Stimulated activated CD4-positive, alpha-beta T cell treated with anti-CD3 and anti-CD28 coated beads, TNF-alpha, amount 100 ng/mL, for 24 hours (primary cell): ENCODE data around the gene CLDN25.
"Not testable (repeated sequence)": the region's sequence is repeated elsewhere in the genome, so short reads cannot be mapped to it uniquely, and the experiment has no call there.

Experiments
- DNase-seq, 3 experiments: peaks; one replicate each; pipeline ENCODE4 v3.0.0-alpha.2; 2020; ENCODE audit warnings: low read depth in 3 of 3

The CLDN25 gene

GRCh38 chr11:113779496-113779895 lies at the start of gene CLDN25:
TSS of gene CLDN25 (plus strand) at chr11:113779796. CDS start at chr11:113779796, 0 bp downstream.
- no peak for DNase-seq

DNA sequence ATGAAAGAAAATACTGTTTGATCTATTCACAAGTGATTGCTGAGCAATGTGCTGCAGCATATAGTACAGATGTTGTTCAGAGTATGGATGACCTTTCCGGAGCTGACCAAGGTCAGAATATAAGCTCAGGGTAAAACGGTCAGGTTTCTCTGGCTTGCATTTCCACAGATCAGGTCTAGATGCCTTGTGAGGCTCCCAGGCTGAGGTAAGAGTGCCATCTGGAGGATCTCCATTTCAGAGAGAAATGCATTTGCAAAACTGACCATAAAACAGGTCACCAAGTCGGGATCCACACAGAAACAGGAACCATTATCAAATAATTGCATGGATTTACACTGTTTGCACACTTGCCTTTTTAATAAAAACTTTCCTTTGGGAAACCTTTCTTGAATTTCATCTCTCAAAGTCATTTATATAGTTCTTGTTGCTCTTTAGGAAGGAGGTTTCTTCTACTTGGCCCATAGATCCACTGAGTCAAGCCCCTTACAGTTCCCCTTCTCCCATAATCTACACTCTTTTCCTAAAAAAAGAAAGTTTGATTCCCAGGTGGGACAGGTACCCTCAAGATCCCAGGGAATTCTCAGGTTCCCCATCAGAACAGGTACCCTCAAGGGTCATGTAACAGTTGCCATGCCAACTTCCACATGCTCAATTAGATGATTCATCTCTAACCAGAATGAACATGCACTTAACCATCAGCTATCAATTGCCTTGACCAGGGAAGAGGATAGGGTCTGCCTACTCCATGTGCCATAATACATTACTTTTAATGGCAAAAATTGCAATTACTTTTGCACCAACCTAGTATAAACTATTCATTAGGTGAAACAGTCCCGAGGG lies 48.5 kb upstream of the CLDN25 start:
- no peak for DNase-seq

GRCh38 chr11:113732092-113732491 lies 47.5 kb upstream of the CLDN25 start:
- no peak for DNase-seq

DNA sequence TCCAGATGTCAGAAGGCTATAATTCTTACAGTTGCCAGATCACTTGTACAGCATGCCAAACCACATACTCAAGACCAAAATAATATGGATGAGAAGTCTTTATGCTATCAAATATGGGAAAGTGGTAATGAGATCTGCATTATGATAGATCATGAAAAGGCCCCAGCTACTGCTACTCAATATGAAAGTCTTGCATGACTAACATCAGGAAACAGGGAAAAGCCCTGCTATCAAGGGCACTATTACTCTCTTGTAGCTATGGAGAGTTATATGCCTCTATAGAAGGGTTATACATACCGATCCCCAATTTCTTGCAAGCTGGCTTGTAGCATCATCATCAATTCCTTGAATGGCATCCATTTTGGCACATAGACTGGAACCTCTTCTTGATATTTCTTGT lies 43.3 kb upstream of the CLDN25 start:
- DNase-seq: no peak

DNA sequence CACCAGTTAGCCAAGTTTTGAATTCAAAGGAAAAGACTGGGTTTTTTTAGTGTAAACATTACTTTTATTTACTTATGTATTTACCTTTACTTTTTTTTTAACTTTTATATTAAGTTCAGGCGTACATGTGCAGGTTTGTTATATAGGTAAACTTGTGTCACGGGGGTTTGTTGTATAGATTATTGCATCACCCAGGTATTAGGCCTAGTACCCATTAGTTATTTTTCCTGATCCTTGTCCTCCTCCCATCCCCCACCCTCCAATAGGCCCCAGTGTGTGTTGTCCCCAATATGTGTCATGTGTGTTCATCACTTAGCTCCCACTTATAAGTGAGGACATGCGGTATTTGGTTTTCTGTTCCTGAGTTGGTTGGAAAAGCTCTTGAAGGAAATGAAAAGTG lies 26.7 kb upstream of the CLDN25 start:
- DNase-seq: no peak

- DNase-seq: no peak
Observed at GRCh38 chr11:113760241-113760640, 19.4 kb upstream of the CLDN25 start.

DNA sequence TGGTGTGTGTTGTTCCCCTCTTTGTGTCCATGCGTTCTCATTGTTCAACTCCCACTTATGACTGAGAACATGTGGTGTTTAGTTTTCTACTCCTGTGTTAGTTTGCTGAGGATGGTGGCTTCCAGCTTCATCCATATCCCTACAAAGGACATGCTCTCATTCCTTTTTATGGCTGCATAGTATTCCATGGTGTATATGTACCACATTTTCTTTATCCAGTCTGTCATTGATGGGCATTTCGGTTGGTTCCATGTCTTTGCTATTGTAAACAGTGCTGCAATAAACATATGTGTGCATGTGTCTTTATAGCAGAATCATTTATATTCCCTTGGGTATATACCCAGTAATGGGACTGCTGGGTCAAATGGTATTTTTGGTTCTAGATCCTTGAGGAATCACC lies 16.6 kb upstream of the CLDN25 start:
- not testable (repeated sequence) for DNase-seq

DNA sequence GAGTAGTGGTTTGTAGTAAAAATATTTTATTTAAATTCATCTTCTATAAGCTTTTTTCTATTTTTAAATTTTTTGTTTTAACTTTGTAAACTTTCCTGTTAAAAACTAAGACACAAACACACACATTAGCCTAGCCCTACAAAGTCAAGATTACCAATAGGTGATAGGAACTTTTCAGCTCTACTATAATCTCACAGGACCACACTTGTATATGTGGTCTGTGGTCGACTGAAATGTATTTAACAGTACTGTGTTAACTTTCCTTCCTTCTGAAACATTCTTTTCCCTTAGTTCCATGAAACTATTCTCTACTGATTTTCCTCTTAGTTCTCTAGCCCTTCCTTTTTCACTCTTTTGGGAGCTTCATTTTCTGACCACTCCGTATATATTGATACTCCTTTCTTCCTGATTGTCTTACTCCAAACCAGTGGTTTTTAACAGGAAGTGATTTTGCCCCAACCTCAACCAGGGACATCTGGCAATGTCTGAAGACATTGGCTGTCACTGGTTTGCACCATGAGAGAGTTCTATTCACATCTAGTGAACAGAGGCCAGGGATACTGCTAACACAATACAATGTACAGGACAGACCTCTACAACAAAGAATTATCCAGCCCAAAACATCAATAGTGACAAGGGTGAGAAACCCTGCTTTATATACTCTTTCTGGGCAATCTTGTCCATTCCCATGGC lies 14.9 kb upstream of the CLDN25 start:
- no peak for DNase-seq

DNA sequence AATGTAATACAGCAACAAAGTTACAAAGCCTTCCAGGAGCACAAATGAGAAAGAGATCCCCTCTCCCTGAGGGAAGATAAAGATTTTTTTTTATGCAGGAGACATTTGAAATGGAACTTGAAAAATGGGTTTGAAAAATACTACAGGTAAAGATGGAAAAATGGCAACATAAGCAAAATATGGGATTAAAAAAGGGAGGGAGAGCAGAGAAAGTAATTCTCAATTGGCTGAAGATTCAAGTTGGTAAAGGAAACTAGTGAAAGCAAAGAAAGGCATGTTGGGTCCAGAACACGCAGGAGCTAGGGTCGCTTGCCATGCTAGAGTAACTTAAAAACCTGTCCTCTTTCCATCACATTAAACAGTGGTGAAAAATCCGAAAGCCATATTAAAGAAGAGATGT lies 7.6 kb upstream of the CLDN25 start:
- no peak for DNase-seq

DNA sequence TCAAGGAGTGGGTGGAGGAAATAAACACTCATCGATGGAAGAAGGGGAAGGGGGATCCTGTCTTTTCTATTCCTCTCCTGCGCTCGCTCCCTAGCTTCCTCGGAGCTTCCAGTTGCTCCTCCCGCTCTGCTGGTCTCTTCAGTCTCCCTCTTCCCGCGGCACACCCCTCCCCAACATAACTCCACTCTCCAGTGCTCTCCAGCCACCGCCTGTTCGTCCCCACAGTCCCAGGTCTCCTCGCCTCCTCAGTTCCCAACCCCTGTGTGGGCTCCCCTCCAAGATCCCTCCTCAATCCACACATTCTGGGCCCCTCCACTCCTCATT lies 6.5 kb upstream of the CLDN25 start:
- DNase-seq: no peak

DNA sequence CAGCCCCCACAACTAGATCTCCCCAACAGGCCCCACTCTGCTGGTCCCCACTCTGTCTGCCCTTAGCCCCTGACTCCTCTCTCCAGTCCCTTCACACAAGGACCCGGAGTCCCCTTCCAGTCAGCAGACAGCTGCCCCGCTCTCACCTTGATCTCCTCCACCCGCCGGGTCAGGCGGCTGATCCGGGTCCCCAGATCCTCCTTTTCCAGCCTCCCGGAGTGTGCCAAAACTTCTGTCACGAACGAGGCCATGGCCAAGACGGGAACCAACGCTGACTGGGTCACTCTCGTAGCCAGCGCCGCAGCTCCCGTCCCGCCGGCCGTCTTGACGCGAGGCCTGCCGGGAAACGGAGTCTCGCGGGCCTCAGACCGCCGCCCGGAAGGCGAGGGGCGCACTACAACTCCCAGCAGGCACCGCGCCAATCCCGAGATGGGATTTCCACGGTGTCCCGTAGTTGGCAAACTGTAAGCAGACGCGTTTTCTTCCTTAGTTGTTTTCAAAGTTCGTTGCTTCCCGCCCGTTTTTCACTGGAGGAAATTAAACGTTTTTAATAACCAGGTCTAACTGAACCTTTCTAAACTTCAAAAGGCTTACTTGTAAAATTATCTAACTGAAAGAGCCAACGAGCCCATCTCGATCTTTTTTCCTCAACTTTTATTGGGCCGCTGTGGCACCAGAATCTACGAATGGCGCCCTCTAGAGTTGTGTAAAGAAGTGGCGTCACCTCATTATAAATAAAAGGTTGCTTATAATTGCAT lies 6.0 kb upstream of the CLDN25 start, which contains the start of gene ZW10:
Gene ZW10, minus strand, starts transcription at position 277 of the 758 bp plus-strand sequence. Its CDS starts 26 bp downstream, at position 251.
- DNase-seq: peak; percentile 81 to 92 (median 86)

- no peak for DNase-seq
Observed at GRCh38 chr11:113774174-113774503, 5.5 kb upstream of the CLDN25 start.

DNA sequence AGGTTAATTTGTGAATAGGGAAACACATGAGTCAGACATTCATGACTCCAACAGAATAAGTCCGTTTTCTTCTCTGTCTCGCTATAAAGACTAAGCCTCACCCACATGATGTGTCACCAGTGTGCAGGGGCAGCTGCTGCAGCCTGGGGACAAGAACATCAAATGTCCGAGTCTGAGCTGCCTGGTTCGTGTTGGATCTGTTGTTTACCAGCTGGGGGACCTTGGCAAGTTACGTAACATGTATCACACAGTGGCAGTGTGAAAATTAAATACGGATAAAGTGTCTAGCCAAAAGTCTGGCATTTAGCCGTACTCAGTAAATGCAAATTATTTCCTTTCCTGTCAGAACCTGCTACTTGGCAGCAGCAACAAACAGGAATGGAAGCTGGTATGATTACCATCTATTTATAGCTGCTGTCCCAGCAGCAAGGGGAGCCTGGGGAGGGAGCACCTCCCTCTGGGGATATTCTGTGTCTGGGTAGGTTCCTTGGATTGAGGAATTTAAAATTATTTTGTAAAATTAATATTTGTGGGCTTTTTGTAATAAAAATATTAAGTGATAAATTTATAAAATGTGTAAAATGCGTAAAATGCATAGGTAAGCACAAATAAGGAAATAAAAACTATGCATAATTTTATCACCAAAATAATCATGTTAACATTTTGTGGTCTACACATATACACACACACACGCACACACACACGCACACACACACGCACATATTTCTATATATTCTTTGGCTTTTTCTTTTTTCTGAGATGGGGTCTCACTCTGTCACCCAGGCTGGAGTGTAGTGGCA lies 1.3 kb upstream of the CLDN25 start:
- no peak for DNase-seq

DNA sequence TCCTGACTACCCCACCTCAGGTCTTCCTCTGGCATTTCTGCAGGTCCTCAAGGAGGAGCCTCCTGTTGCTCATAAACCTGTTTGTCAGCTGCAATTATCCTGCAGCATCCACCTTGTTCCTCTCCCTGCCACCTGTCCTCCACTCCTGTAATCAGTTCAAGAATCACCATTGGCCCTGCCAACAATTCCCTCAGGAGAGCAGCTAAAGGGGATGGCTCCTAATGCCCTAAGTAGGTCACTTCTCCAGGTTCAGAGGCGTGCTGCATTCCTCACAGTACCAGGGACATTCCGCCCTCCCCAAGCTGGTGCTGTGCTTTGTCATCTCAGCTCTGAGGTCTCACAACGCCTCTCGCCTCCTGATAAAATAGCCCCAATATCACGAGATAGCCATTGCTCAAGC lies 2.1 kb downstream of the CLDN25 start:
- DNase-seq: no peak

DNA sequence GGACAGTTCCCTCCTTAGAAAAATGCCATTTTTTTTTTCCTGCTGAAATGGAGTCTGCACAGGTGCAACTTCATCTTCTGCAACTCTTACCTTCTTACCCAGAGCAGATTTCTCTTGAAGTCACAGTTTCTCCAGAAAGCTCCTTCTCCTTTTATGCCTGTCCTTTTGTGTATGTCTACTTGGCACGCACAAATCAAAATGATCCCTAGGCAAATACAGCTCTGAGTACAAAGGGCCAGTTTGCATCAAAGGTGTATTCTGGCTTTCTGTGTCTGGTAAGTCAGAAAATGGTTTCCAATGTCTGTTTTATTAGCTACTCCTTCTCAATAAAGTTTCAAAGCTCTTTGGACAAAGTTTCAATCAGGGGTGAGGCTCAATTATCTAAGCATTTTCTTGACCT lies 2.5 kb downstream of the CLDN25 start:
- no peak for DNase-seq

DNA sequence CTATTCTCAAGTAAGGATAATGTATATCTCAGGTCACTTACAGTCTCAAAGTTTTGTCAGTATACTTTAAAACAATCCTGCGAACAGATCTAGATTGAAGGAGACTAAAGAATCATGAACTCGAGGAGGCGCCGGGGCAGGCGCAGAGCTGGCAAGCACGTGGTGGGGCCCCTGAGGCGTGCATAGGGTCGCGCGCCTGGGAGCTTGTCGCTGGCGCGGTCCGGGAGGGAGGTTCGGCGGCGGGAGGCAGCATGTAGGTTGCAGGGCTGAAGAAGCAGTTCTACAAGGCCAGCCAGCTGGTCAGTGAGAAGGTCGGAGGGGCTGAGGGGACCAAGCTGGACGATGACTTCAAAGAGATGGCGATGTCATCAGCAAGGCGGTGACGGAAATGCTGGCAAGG lies 9.4 kb downstream of the CLDN25 start:
- not testable (repeated sequence) for DNase-seq

GRCh38 chr11:113789675-113790320 lies 10.2 kb downstream of the CLDN25 start:
- DNase-seq: peak in 1 of 3 experiments; percentile 1

DNA sequence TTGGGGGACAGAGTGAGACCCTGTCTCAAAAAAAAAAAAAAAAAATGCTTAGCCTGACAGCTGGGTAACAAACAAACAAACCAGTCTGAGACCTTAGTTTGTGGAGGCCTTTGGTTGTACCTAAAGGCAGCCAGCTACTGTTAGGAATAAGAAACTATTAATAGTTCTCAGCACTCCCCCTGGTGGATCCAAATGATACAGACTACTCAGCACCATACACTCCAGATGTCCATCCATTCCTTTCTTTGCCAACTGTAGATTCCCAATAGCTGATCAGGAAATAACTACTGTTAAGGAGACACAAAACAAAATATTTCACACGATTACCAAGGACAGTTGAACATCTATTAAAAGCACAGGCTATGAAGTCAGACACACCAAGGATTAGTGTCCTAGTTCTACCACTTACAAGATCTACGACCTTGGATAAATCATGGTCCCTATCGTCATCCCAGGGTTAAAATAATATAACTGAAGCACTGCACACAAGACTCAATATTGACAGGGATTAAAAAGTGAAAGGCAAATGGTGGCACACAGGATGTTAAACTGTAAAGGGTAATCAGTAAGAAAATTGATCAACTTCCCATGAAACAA lies 17.2 kb downstream of the CLDN25 start:
- DNase-seq: no peak

DNA sequence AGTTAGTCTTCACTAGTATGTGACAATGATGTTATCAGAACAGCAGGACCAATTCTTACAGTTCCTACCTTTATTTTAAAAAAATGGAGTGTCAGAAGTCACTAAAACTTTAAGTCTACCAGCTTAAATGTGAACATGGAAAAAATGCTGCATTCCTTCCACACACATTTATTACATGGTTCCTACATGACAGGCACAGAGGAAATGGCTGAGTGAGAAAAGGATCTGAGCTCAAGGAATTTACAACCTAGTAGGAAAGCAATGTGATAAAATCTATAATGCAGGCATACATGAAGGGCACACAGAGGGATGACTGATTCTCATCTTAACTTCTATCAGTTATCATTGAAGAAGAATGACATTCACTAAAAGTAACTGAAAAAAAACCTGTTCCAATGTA lies 23.0 kb downstream of the CLDN25 start:
- DNase-seq: no peak

GRCh38 chr11:113805640-113806039 lies 26.0 kb downstream of the CLDN25 start:
- no peak for DNase-seq

GRCh38 chr11:113806406-113806805 lies 26.8 kb downstream of the CLDN25 start:
- no peak for DNase-seq
